Parathyroid adenoma (tissue), 2 donors: ENCODE results near the gene STAMBPL1.

ENCODE experiments used
- H2AFZ ChIP-seq: fragments of 300-600 bp; sonication (generic); one replicate; pipeline ENCODE4 v1.7.0; 2017; ENCODE audit warnings: antibody characterized with exemption, mild to moderate bottlenecking
- H3K27ac ChIP-seq: fragments of 300-600 bp; sonication (generic); one replicate; pipeline ENCODE4 v1.7.0; 2017
- H3K27me3 ChIP-seq: fragments of 300-600 bp; sonication (generic); one replicate; pipeline ENCODE4 v1.7.0; 2017; ENCODE audit warnings: low read length; ENCODE audit not compliant: control insufficient read depth, insufficient read depth
- H3K36me3 ChIP-seq: fragments of 300-600 bp; sonication (generic); one replicate; pipeline ENCODE4 v1.7.0; 2017; ENCODE audit warnings: low read length; ENCODE audit not compliant: control insufficient read depth, insufficient read depth
- H3K4me1 ChIP-seq: fragments of 300-600 bp; sonication (generic); one replicate; pipeline ENCODE4 v1.7.0; 2017; ENCODE audit warnings: control low read depth
- H3K4me2 ChIP-seq: fragments of 300-600 bp; sonication (generic); one replicate; pipeline ENCODE4 v1.7.0; 2017; ENCODE audit warnings: low read length
- H3K4me3 ChIP-seq: fragments of 300-600 bp; sonication (generic); one replicate; pipeline ENCODE4 v1.7.0; 2017; ENCODE audit warnings: low read depth, low read length
- H3K79me2 ChIP-seq: fragments of 300-600 bp; sonication (generic); one replicate; pipeline ENCODE4 v1.7.0; 2017; ENCODE audit warnings: control low read depth
- H3K9ac ChIP-seq: fragments of 300-600 bp; sonication (generic); one replicate; pipeline ENCODE4 v1.7.0; 2017; ENCODE audit warnings: mild to moderate bottlenecking
- H3K9me3 ChIP-seq: fragments of 300-600 bp; sonication (generic); one replicate; pipeline ENCODE4 v1.7.0; 2017; ENCODE audit warnings: low read length; ENCODE audit not compliant: control insufficient read depth
- CTCF ChIP-seq: fragments of 300-600 bp; sonication (generic); IDR thresholded peaks from one replicate; pipeline ENCODE4 v1.7.0; 2017; ENCODE audit warnings: antibody characterized with exemption, mild to moderate bottlenecking
- donor health status: primary hyperparathyroidism.

The STAMBPL1 gene

GRCh38 chr10:88889559-88890337, 9.7 kb downstream of the STAMBPL1 start:
- Histone ChIP-seq H3K27ac (no peak overlapping the region), H3K9ac (no peak overlapping the region), H3K9me3 (no peaks in the 10 kb centered on the region), H3K27me3 (no peaks in the 10 kb centered on the region), H3K4me2 (no peak overlapping the region), H3K4me3 (no peak overlapping the region), H3K4me1 (no peaks in the 10 kb centered on the region), H2AFZ (no peak overlapping the region), H3K36me3 (no peaks in the 10 kb centered on the region), H3K79me2 (no peaks in the 10 kb centered on the region)
- TF ChIP-seq CTCF = no peak

- no peaks in the 10 kb centered on the region for H3K9me3 ChIP-seq
- no peaks in the 10 kb centered on the region for H3K27me3 ChIP-seq
- peaks cover 3% of the 10 kb centered on the region for H3K4me1 ChIP-seq
- no peak overlapping the region for H2AFZ ChIP-seq
- no peak for TF ChIP-seq CTCF
- H3K36me3 ChIP-seq = no peaks in the 10 kb centered on the region
- no peak overlapping the region for H3K27ac ChIP-seq
- H3K4me3 ChIP-seq = no peak overlapping the region
- H3K79me2 ChIP-seq = no peaks in the 10 kb centered on the region
- H3K9ac ChIP-seq = no peak overlapping the region
- no peak overlapping the region for H3K4me2 ChIP-seq
These were observed 10.8 kb downstream of the STAMBPL1 start for GRCh38 chr10:88890681-88891381.

- Histone ChIP-seq H3K4me1 (peaks cover 9% of the 10 kb centered on the region), H3K27me3 (no peaks in the 10 kb centered on the region), H3K4me3 (no peak overlapping the region), H3K79me2 (no peaks in the 10 kb centered on the region), H3K36me3 (no peaks in the 10 kb centered on the region), H3K27ac (no peak overlapping the region), H3K9ac (no peak overlapping the region), H3K9me3 (no peaks in the 10 kb centered on the region), H2AFZ (no peak overlapping the region), H3K4me2 (no peak overlapping the region)
- TF ChIP-seq CTCF = no peak
These were observed 12.3 kb downstream of the STAMBPL1 start for GRCh38 chr10:88892222-88892967.

GRCh38 chr10:88893611-88894010, 13.6 kb downstream of the STAMBPL1 start:
- Histone ChIP-seq H3K27ac (no peak overlapping the region), H3K36me3 (no peaks in the 10 kb centered on the region), H3K4me1 (peaks cover 13% of the 10 kb centered on the region), H3K4me3 (no peak overlapping the region), H3K9me3 (no peaks in the 10 kb centered on the region), H3K27me3 (no peaks in the 10 kb centered on the region), H2AFZ (no peak overlapping the region), H3K79me2 (no peaks in the 10 kb centered on the region), H3K4me2 (no peak overlapping the region), H3K9ac (no peak overlapping the region)
- TF ChIP-seq CTCF = no peak
